ENCODE results near the gene ROBO4. TPM values are rescaled to one million over a fixed set of nuclear protein-coding genes. Genes with fewer than 3 reads are reported as not detected.

ROBO4 gene
- total and polyA plus RNA-seq, 5 donors: 11.7 to 17.4 (median 16.1) TPM

DNA sequence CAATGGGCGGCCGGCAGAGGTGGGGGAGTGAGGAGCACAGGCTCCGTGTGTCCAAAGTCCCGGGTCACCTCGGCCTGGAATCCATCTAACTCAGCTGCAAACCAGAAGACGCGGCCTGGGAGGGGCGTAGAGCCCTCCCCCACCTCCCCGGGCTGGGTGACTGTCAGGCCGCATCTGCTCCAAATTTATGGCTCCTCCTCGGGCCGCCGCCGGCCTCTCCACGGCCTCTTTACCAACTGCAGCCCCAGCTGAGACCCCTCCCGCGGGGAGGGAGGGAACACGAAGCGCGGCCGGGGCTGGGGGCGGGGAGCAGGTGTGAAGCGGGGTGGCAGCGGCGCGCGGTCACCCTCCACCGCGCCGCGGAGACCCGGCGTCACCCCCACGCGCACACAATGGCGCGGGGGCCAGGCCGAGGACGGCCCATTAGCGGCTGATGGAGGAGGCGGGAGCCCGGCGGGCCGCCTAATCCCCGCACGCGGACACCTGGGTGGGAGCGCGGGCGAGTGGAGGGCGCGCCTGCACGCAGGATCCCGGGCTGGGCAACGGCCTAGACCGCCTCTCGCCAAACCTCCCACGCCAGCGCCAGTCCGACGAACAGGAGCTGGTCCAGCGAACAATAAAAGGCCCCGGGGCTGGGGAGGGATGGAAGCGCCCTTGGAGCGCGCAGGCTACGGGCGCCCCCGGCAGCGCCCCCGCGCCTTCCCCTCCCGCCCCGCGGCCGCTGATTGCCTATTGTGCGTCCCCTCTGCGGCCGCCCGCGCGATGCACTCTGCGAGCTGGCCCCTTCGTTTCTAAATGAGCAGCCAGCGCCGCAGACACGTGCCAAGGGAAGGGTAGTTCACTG is 58.3 kb downstream of the ROBO4 start:
- Histone ChIP-seq H3K4me3 (ENCODE audit: low read length) (peak overlapping the region; percentile 67), H3K9me3 (ENCODE audit: control insufficient read depth, low read length) (no peaks in the 10 kb centered on the region), H3K27me3 (ENCODE audit: control insufficient read depth, insufficient read depth) (no peaks in the 10 kb centered on the region), H3K4me1 (ENCODE audit: control insufficient read depth, insufficient read depth, low read length) (peaks cover 10% of the 10 kb centered on the region), H3K27ac (ENCODE audit: low read length) (no peak overlapping the region)
- ATAC-seq: no peak
- WGBS: 2% methylated on average over 87 of the region's 87 CpGs
- intact Hi-C loops (cut with DNase I): loop anchor here (5.0 to 10.0 kb wide), 5 partner anchors 75 to 435 kb away; partner anchors contain the start of genes ESAM (in 2 of the 4), SIAE (in 1 of the 4) and SPA17 (in 1 of the 4)
- peak in 2 of 3 donors; percentile 51 to 57 for DNase-seq

DNA sequence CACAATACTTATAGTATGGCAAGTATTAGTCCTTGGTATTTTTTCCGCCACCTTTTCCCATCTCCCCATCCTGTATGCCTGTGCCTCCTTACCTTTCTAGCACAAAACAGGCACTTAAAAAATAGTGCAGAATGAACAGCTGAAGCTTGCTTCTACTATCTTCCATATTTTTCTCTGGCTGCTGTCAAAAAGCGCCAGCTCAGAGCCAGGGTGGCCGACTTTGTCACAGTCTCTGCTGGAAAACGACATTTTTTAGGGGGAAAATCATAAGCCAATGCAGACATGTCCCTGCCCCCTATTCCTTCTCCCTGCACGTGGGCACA is 58.9 kb downstream of the ROBO4 start:
- Histone ChIP-seq H3K27me3 (ENCODE audit: control insufficient read depth, insufficient read depth) (no peaks in the 10 kb centered on the region), H3K4me1 (ENCODE audit: control insufficient read depth, insufficient read depth, low read length) (peaks cover 10% of the 10 kb centered on the region), H3K27ac (ENCODE audit: low read length) (no peak overlapping the region), H3K9me3 (ENCODE audit: control insufficient read depth, low read length) (no peaks in the 10 kb centered on the region), H3K4me3 (ENCODE audit: low read length) (peak overlapping the region; percentile 67)
- ATAC-seq (no peak), DNase-seq (no peak)
- WGBS: 31% methylated on average over 5 of the region's 5 CpGs
- intact Hi-C loops (cut with DNase I): loop anchor here (5.0 to 10.0 kb wide), 5 partner anchors 74 to 434 kb away; partner anchors contain the start of genes ESAM (in 2 of the 4), SIAE (in 1 of the 4) and SPA17 (in 1 of the 4)

DNA sequence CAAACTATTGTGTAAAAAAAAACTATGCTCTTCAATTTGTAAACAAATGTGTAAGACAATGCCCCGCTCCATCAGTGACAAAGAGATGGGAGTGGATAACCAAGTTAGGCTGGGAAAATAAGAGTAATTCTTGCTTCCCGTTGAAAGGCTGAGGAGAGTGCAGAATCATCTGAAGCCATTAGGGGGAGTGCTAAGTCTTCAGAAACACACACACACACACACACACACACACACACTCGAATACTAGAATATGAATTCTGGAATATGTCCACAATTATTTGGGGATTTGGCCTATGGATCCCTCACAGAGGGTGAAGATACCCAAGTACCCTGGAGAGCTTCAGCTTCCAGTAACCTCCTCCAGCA is 60.2 kb downstream of the ROBO4 start:
- ATAC-seq (peak; percentile 67 to 74), DNase-seq (no peak)
- Histone ChIP-seq H3K9me3 (ENCODE audit: control insufficient read depth, low read length) (no peaks in the 10 kb centered on the region), H3K4me1 (ENCODE audit: control insufficient read depth, insufficient read depth, low read length) (peaks cover 7% of the 10 kb centered on the region), H3K27me3 (ENCODE audit: control insufficient read depth, insufficient read depth) (no peaks in the 10 kb centered on the region), H3K27ac (ENCODE audit: low read length) (no peak overlapping the region), H3K4me3 (ENCODE audit: low read length) (no peak overlapping the region)
- 20% methylated on average over 3 of the region's 3 CpGs for WGBS
- intact Hi-C loops (cut with DNase I): loop anchor here (2.0 to 10.0 kb wide), 6 partner anchors 73 to 433 kb away; partner anchors contain the start of genes ESAM (in 2 of the 4), SIAE (in 1 of the 4) and SPA17 (in 1 of the 4)

DNA sequence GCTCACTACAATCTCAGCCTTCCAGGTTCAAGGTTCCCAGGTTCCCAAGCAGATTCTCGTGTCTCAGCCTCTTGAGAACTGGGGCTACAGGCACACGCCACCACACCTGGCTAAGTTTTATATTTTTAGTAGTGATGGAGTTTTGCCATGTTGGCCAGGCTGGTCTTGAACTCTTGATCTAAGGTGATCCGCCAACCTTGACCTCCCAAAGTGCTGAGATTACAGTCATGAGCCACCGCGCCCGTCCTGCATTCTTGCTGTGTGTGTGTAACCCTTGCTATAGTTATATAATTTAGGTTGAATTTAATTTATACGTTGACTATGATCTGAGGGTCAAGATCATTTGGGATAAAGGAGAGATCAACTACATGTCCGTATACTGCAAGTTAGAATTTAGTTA is 61.7 kb downstream of the ROBO4 start:
- DNase-seq (no peak), ATAC-seq (no peak)
- Histone ChIP-seq H3K27ac (ENCODE audit: low read length) (no peak overlapping the region), H3K9me3 (ENCODE audit: control insufficient read depth, low read length) (no peaks in the 10 kb centered on the region), H3K4me1 (ENCODE audit: control insufficient read depth, insufficient read depth, low read length) (peaks cover 7% of the 10 kb centered on the region), H3K4me3 (ENCODE audit: low read length) (peak overlapping the region; percentile 40), H3K27me3 (ENCODE audit: control insufficient read depth, insufficient read depth) (no peaks in the 10 kb centered on the region)
- intact Hi-C loops (cut with DNase I): loop anchor here (2.0 to 10.0 kb wide), 6 partner anchors 71 to 431 kb away; partner anchors contain the start of genes ESAM (in 2 of the 4), SIAE (in 1 of the 4) and SPA17 (in 1 of the 4)
- 91% methylated on average over 8 of the region's 8 CpGs for WGBS

DNA sequence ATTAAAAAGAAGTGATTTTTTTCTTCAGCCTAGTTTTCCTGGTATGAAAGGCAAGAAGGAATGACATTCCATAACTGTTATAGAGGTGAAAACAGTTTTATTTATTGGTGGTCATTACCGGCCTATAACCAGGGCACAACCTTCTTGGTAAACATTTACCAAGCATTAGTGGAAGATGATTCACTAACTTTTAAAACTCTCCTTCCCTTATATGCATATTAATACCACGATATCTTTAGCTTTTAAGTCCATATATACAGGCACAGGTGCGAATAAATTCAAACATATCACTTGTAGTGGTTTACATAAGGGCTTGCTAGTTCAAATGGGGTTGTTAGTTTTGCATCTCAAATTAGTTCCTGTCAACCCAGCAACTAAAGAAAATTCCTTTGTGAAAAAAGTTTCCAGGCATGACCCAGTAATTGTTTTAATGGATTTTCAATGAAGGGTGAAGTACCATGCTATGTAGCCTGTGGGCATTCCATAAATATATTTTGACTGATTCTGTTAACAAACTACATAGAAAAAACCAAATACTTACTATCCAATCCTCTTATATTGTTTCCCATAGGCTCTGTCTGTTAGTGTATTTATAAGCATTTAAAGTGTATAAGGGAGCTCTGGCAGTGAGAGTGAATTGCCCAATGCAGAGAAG is 63.0 kb downstream of the ROBO4 start:
- intact Hi-C loops (cut with DNase I): loop anchor here (5.0 to 10.0 kb wide), 5 partner anchors 70 to 430 kb away; partner anchors contain the start of genes ESAM (in 2 of the 4), SIAE (in 1 of the 4) and SPA17 (in 1 of the 4)
- 86% methylated on average over 3 of the region's 3 CpGs for WGBS
- Histone ChIP-seq H3K4me1 (ENCODE audit: control insufficient read depth, insufficient read depth, low read length) (peaks cover 4% of the 10 kb centered on the region), H3K27me3 (ENCODE audit: control insufficient read depth, insufficient read depth) (no peaks in the 10 kb centered on the region), H3K9me3 (ENCODE audit: control insufficient read depth, low read length) (no peaks in the 10 kb centered on the region), H3K4me3 (ENCODE audit: low read length) (no peak overlapping the region), H3K27ac (ENCODE audit: low read length) (no peak overlapping the region)
- ATAC-seq (no peak), DNase-seq (no peak)

Other genes with a start within 250 kb of the ROBO4 start
- 10 to 100 TPM; 43.4 to 72.6 (median 53.9) TPM for gene SIAE, start 224.1 kb downstream of the ROBO4 start, total RNA-seq
- gene SIAE, start 224.1 kb downstream of the ROBO4 start, polyA plus RNA-seq: 44.6 TPM
- 1 to 10 TPM; 2.3 to 4.0 (median 3.0) TPM for gene SPA17, start 224.0 kb downstream of the ROBO4 start, total RNA-seq
- gene SPA17, start 224.0 kb downstream of the ROBO4 start, polyA plus RNA-seq: 7.9 TPM
- 10 to 100 TPM in 2 of 4 donors, 1 to 10 TPM in 2; 5.3 to 11.1 (median 9.0) TPM for gene NRGN, start 157.9 kb downstream of the ROBO4 start, total RNA-seq
- gene NRGN, start 157.9 kb downstream of the ROBO4 start, polyA plus RNA-seq: 16.0 TPM
- 1 to 10 TPM in 3 of 4 donors, under 1 TPM in 1; 0.97 to 1.4 (median 1.0) TPM for gene VSIG2, start 145.6 kb downstream of the ROBO4 start, total RNA-seq
- gene VSIG2, start 145.6 kb downstream of the ROBO4 start, polyA plus RNA-seq: 0.43 TPM
- gene ESAM, start 135.6 kb downstream of the ROBO4 start, total RNA-seq: 10 to 100 TPM; 31.2 to 49.8 (median 41.9) TPM
- 51.8 TPM for gene ESAM, start 135.6 kb downstream of the ROBO4 start, polyA plus RNA-seq
- gene MSANTD2, start 97.5 kb downstream of the ROBO4 start, total RNA-seq: 1 to 10 TPM; 3.5 to 6.7 (median 5.3) TPM
- gene MSANTD2, start 97.5 kb downstream of the ROBO4 start, polyA plus RNA-seq: 3.8 TPM
- gene ROBO3, start 32.4 kb downstream of the ROBO4 start, total RNA-seq: 10 to 100 TPM in 2 of 4 donors, 1 to 10 TPM in 2; 9.8 to 11.0 (median 10.2) TPM
- gene ROBO3, start 32.4 kb downstream of the ROBO4 start, polyA plus RNA-seq: 15.4 TPM
- gene HEPN1, start 21.4 kb upstream of the ROBO4 start, total RNA-seq: not detected
- not detected for gene HEPN1, start 21.4 kb upstream of the ROBO4 start, polyA plus RNA-seq
- gene HEPACAM, start 38.2 kb upstream of the ROBO4 start, total RNA-seq: 1 to 10 TPM in 1 of 4 donors, under 1 TPM in 3; 0.26 to 1.9 (median 0.38) TPM
- gene HEPACAM, start 38.2 kb upstream of the ROBO4 start, polyA plus RNA-seq: 0.43 TPM
- gene CCDC15, start 56.3 kb upstream of the ROBO4 start, total RNA-seq: under 1 TPM; 0.17 to 0.47 (median 0.33) TPM
- gene CCDC15, start 56.3 kb upstream of the ROBO4 start, polyA plus RNA-seq: 0.09 TPM
- 1 to 10 TPM; 2.9 to 4.6 (median 4.3) TPM for gene SLC37A2, start 165.4 kb upstream of the ROBO4 start, total RNA-seq
- 0.97 TPM for gene SLC37A2, start 165.4 kb upstream of the ROBO4 start, polyA plus RNA-seq
- gene TMEM218, start 213.8 kb upstream of the ROBO4 start, total RNA-seq: 10 to 100 TPM; 11.1 to 13.2 (median 11.7) TPM
- gene TMEM218, start 213.8 kb upstream of the ROBO4 start, polyA plus RNA-seq: 14.1 TPM

Data from right cardiac atrium (tissue), 5 donors.